ENCODE data around the gene ABCB9. TPM values are rescaled to one million over a fixed set of nuclear protein-coding genes. Genes with fewer than 3 reads are reported as not detected.

ABCB9 gene
- total RNA-seq, 1 donor from 2014 or later = 11.6 TPM

DNA sequence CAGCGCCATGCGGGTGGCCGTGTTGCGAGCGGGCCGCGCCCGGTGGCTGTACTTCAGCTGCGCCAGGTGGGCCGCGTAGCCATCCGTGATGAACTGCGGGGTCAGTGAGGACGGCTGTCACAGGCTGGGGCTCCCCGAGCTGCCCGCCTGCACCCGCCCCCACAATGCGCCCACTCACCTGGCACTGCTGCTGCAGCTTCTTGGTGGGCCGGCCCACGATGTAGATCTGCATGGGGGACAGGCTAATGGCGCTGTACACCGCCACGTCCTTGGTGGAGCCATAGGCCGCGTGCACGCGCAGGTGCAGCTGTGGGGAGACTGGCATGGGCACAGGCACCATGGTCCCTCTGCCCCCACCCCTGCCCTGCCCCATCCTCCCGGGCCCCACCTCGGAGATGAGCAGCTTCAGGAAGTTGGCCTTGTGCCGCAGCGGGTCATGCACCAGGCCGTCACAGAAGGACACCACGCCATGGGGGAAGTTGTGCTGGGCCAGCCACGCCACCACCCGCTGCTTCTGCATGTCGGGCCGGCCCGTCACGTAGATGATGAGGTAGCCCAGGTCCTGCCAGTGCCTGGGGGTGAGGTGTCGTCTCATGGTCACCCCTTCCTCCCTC lies 20.1 kb upstream of the ABCB9 start:
- Histone ChIP-seq H3K27me3 (ENCODE audit: insufficient read depth, low read length) (no peaks in the 10 kb centered on the region), H4K20me1 (ENCODE audit: insufficient read depth, low read length) (peaks cover 27% of the 10 kb centered on the region), H3K4me1 (ENCODE audit: insufficient read depth, low read length) (peaks cover 30% of the 10 kb centered on the region), H3K4me2 (ENCODE audit: low read length) (no peak overlapping the region), H3K27ac (ENCODE audit: low read depth, low read length) (no peak overlapping the region), H3K36me3 (ENCODE audit: insufficient read depth, low read length) (no peaks in the 10 kb centered on the region), H2AFZ (ENCODE audit: low read depth, low read length) (no peak overlapping the region), H3K9ac (ENCODE audit: low read length) (no peak overlapping the region), H3K9me3 (ENCODE audit: insufficient read depth, low read depth, low read length) (no peaks in the 10 kb centered on the region), H3K79me2 (ENCODE audit: insufficient read depth, low read length) (peaks cover 21% of the 10 kb centered on the region), H3K4me3 (ENCODE audit: insufficient read depth, low read depth, low read length) (no peak overlapping the region)
- FAIRE-seq = no peak
- Mint-ChIP-seq H3K27me3 (ENCODE audit: low read depth, unreplicated experiment) (no peaks in the 10 kb centered on the region), H3K27ac (ENCODE audit: unreplicated experiment) (no peak overlapping the region), H3K9me3 (ENCODE audit: unreplicated experiment) (no peaks in the 10 kb centered on the region), H3K4me3 (ENCODE audit: unreplicated experiment) (no peak overlapping the region), H3K4me1 (ENCODE audit: low read depth, unreplicated experiment) (peaks cover 21% of the 10 kb centered on the region), H3K36me3 (ENCODE audit: low read depth, unreplicated experiment) (peaks cover 4% of the 10 kb centered on the region)
- TF ChIP-seq EZH2 (IDR thresholded peaks at IDR 0.05; ENCODE audit: insufficient read depth, low read length) = no peak
- TF ChIP-seq, protein P1, sequence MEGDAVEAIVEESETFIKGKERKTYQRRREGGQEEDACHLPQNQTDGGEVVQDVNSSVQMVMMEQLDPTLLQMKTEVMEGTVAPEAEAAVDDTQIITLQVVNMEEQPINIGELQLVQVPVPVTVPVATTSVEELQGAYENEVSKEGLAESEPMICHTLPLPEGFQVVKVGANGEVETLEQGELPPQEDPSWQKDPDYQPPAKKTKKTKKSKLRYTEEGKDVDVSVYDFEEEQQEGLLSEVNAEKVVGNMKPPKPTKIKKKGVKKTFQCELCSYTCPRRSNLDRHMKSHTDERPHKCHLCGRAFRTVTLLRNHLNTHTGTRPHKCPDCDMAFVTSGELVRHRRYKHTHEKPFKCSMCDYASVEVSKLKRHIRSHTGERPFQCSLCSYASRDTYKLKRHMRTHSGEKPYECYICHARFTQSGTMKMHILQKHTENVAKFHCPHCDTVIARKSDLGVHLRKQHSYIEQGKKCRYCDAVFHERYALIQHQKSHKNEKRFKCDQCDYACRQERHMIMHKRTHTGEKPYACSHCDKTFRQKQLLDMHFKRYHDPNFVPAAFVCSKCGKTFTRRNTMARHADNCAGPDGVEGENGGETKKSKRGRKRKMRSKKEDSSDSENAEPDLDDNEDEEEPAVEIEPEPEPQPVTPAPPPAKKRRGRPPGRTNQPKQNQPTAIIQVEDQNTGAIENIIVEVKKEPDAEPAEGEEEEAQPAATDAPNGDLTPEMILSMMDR (IDR thresholded peaks at IDR 0.05; ENCODE audit: insufficient read depth, low read depth, low read length) = no peak
- no peak for DNase-seq (ENCODE audit: low read depth)

DNA sequence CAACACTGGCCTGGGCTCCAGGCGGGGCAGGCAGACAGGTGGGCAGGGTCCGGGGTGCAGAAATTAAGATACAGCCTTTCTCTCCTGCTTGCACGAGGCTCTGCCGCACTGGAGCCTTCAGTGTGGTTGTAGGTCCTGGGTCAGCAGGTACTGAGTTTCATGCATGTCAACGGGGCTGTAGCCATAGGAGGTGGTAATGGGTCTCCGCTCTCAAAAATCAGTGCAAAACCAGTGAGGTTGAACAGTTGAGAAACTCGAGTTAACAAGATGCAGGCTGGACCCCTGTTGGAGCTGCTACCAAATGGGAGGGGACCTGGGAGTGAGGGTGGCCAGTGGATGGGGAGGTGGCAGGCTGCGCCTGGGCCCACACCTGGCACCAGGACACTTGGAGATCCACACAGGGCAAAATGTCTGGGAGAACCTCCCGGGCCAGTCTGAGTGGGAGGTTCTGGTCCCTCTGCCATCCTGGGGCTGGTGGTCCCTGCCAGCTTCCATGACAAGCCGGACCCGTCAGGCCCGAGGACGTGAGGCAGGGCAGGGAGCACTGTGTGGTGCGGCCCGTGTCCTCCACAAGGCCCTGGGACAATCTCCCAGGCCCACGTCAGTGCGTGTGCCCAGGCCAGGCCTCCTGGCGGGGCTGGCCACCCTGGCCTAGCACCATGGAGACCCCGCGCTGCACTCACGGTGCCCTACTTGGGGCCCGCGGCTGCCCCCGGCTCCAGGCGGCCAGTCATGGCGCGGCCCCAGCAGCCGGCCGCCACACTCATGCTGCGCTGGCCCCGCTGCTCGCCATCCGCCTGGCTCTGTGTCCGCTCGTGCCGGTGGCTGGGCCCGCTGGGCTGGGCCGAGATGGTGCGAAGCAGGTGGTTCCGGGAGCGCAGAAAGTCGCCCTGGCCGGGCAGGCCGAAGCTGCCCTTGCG lies 19.3 kb upstream of the ABCB9 start:
- H3K9me3 Mint-ChIP-seq (ENCODE audit: unreplicated experiment) = no peaks in the 10 kb centered on the region
- TF ChIP-seq EZH2 (IDR thresholded peaks at IDR 0.05; ENCODE audit: insufficient read depth, low read length) = no peak
- TF ChIP-seq, protein P1 (IDR thresholded peaks at IDR 0.05; ENCODE audit: insufficient read depth, low read depth, low read length) = no peak
- FAIRE-seq (no peak), DNase-seq (ENCODE audit: low read depth) (no peak)
- no peak overlapping the region for H3K4me3 Mint-ChIP-seq (ENCODE audit: unreplicated experiment)
- H3K4me1 Mint-ChIP-seq (ENCODE audit: low read depth, unreplicated experiment) = peaks cover 21% of the 10 kb centered on the region
- Histone ChIP-seq H3K9ac (ENCODE audit: low read length) (no peak overlapping the region), H3K4me3 (ENCODE audit: insufficient read depth, low read depth, low read length) (no peak overlapping the region), H2AFZ (ENCODE audit: low read depth, low read length) (no peak overlapping the region), H3K27me3 (ENCODE audit: insufficient read depth, low read length) (no peaks in the 10 kb centered on the region), H3K27ac (ENCODE audit: low read depth, low read length) (no peak overlapping the region), H4K20me1 (ENCODE audit: insufficient read depth, low read length) (peaks cover 28% of the 10 kb centered on the region), H3K79me2 (ENCODE audit: insufficient read depth, low read length) (peaks cover 29% of the 10 kb centered on the region), H3K4me2 (ENCODE audit: low read length) (no peak overlapping the region), H3K36me3 (ENCODE audit: insufficient read depth, low read length) (no peaks in the 10 kb centered on the region), H3K9me3 (ENCODE audit: insufficient read depth, low read depth, low read length) (no peaks in the 10 kb centered on the region), H3K4me1 (ENCODE audit: insufficient read depth, low read length) (peaks cover 30% of the 10 kb centered on the region)
- H3K27me3 Mint-ChIP-seq (ENCODE audit: low read depth, unreplicated experiment) = no peaks in the 10 kb centered on the region
- H3K36me3 Mint-ChIP-seq (ENCODE audit: low read depth, unreplicated experiment) = peaks cover 3% of the 10 kb centered on the region
- no peak overlapping the region for H3K27ac Mint-ChIP-seq (ENCODE audit: unreplicated experiment)
